NB4 (cell line): ENCODE data around the gene CNTD1.

Experiments
- DNase-seq: peaks from one replicate; pipeline ENCODE4 v3.0.0; 2010; ENCODE audit warnings: low read depth
- H3K4me3 ChIP-seq: one replicate; pipeline ENCODE4 v1.5.1; 2011; ENCODE audit warnings: mild to moderate bottlenecking, low read depth, low read length, moderate library complexity
- MAX ChIP-seq: IDR thresholded peaks from 2 replicates; pipeline ENCODE4 v1.6.1; 2011; ENCODE audit warnings: low read depth, low read length
- MYC ChIP-seq: IDR thresholded peaks from 2 replicates; pipeline ENCODE4 v1.6.1; 2011; ENCODE audit warnings: low read depth, low read length
- POLR2A ChIP-seq: IDR thresholded peaks from 2 replicates; pipeline ENCODE4 v1.6.1; 2011; ENCODE audit warnings: mild to moderate bottlenecking; ENCODE audit not compliant: insufficient read length; ENCODE audit errors: extremely low read depth
- TF ChIP-seq, protein P1 (sequence below): IDR thresholded peaks from one replicate; pipeline ENCODE4 v1.5.1; 2012; ENCODE audit warnings: low read depth, low read length

The CNTD1 gene

GRCh38 chr17:42809250-42809649 is 10.6 kb downstream of the CNTD1 start:
- DNase-seq, result peak; percentile 34
- no peak overlapping the region for H3K4me3 ChIP-seq
- TF ChIP-seq, protein P1, sequence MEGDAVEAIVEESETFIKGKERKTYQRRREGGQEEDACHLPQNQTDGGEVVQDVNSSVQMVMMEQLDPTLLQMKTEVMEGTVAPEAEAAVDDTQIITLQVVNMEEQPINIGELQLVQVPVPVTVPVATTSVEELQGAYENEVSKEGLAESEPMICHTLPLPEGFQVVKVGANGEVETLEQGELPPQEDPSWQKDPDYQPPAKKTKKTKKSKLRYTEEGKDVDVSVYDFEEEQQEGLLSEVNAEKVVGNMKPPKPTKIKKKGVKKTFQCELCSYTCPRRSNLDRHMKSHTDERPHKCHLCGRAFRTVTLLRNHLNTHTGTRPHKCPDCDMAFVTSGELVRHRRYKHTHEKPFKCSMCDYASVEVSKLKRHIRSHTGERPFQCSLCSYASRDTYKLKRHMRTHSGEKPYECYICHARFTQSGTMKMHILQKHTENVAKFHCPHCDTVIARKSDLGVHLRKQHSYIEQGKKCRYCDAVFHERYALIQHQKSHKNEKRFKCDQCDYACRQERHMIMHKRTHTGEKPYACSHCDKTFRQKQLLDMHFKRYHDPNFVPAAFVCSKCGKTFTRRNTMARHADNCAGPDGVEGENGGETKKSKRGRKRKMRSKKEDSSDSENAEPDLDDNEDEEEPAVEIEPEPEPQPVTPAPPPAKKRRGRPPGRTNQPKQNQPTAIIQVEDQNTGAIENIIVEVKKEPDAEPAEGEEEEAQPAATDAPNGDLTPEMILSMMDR, result no peak
- TF ChIP-seq MYC, result no peak
- no peak for TF ChIP-seq MAX
- TF ChIP-seq POLR2A, result no peak

- H3K4me3 ChIP-seq, result no peak overlapping the region
- no peak for DNase-seq
- no peak for TF ChIP-seq MAX
- TF ChIP-seq MYC, result no peak
- TF ChIP-seq POLR2A, result no peak
- TF ChIP-seq, protein P1, result no peak
Measured at GRCh38 chr17:42814633-42815399, 16.2 kb downstream of the CNTD1 start.

- no peak for DNase-seq
- TF ChIP-seq MAX (no peak), MYC (no peak), POLR2A (no peak)
- TF ChIP-seq, protein P1, result no peak
- no peak overlapping the region for H3K4me3 ChIP-seq
Measured at GRCh38 chr17:42817866-42818265, 19.2 kb downstream of the CNTD1 start.

DNA sequence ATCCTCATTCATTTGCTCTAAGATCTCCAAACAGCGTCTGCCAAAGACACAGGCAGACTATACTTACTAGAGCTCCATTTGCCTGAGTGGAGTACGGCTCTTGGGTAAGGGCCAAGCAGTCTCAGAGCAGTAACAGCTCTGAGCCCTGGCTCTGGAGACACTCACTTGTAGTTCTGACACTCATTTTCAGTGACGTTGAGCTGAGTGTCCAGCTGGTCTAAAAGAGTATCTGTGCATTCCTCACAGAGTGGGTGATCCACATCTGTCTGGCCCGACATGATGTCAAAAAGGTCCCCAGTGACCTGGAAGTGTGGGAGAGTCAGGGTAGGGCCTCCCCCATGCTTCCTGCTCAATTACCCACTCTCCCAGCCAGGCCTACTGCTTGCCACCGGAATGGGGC is 19.7 kb downstream of the CNTD1 start:
- no peak for DNase-seq
- TF ChIP-seq MAX, result no peak
- H3K4me3 ChIP-seq, result no peak overlapping the region

GRCh38 chr17:42819939-42820535 is 21.4 kb downstream of the CNTD1 start:
- peak; percentile 75 for DNase-seq
- no peak overlapping the region for H3K4me3 ChIP-seq
- TF ChIP-seq, protein P1, result peak; percentile 85
- TF ChIP-seq MYC (no peak), MAX (no peak), POLR2A (no peak)

- no peak for DNase-seq
- TF ChIP-seq, protein P1, result no peak
- no peak for TF ChIP-seq MAX
Measured at GRCh38 chr17:42821176-42821575, 22.5 kb downstream of the CNTD1 start.

More at GRCh38 chr17:42821176-42821575, 22.5 kb downstream of the CNTD1 start:
- H3K4me3 ChIP-seq, result no peak overlapping the region
